ENCODE results near the gene PXMP2. TPM values are rescaled to one million over a fixed set of nuclear protein-coding genes. Genes with fewer than 3 reads are reported as not detected.

The PXMP2 gene
- polyA plus RNA-seq, 4 donors = 47.2 to 121 (median 80.8) TPM

GRCh38 chr12:132642846-132643835 is 44.2 kb upstream of the PXMP2 start:
- Histone ChIP-seq H3K36me3 (ENCODE audit: control insufficient read depth in 3 of 3, insufficient read depth in 2 of 3, low read depth in 1 of 3, low read length in 3 of 3) (peaks cover 4 to 74% (median 6%) of the 10 kb centered on the region in 3 donors), H3K4me1 (ENCODE audit: control insufficient read depth in 3 of 3, insufficient read depth in 2 of 3, low read depth in 1 of 3, low read length in 2 of 3) (peaks cover 0 to 44% (median 0%) of the 10 kb centered on the region in 3 donors), H3K27ac (ENCODE audit: low read depth in 1 of 3, low read length in 2 of 3) (no peak overlapping the region), H3K9me3 (ENCODE audit: control insufficient read depth in 2 of 2, insufficient read depth in 1 of 2, low read depth in 1 of 2, low read length in 1 of 2) (no peaks in the 10 kb centered on the region), H3K4me3 (ENCODE audit: low read depth in 1 of 3, low read length in 3 of 3) (no peak overlapping the region), H3K27me3 (ENCODE audit: control insufficient read depth in 3 of 3, insufficient read depth in 3 of 3, low read length in 3 of 3) (no peaks in the 10 kb centered on the region)
- 95 to 97% (median 97%) methylated on average over 30 of the region's 30 CpGs for WGBS, 3 donors
- FAIRE-seq = no peak
- DNase-seq = no peak

DNA sequence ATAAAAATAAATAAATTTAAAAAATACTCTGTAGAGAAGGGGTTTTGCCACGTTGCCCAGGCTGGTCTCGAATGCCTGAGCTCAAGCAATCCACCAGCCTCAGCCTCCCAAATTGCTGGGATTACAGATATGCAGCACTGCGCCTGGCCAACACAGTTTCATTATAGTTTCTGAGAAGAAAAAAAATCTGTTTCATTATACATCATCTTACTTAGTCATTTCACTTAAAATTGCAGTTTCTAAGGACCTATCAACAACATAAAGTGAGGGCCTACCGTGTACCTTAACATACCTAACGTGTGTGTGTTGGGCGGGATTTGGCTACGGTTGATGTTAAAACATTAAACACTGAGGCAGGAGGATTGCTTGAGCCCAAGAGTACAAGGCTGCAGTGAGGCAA is 40.5 kb upstream of the PXMP2 start:
- H3K36me3 ChIP-seq (ENCODE audit: control insufficient read depth in 3 of 3, insufficient read depth in 2 of 3, low read depth in 1 of 3, low read length in 3 of 3) = peaks cover 8 to 73% (median 14%) of the 10 kb centered on the region in 3 donors
- DNase-seq (no peak), FAIRE-seq (no peak)
- H3K4me1 ChIP-seq (ENCODE audit: control insufficient read depth in 3 of 3, insufficient read depth in 2 of 3, low read depth in 1 of 3, low read length in 2 of 3) = peaks cover 0 to 9% (median 0%) of the 10 kb centered on the region in 3 donors
- H3K27me3 ChIP-seq (ENCODE audit: control insufficient read depth in 3 of 3, insufficient read depth in 3 of 3, low read length in 3 of 3) = no peaks in the 10 kb centered on the region
- H3K4me3 ChIP-seq (ENCODE audit: low read depth in 1 of 3, low read length in 3 of 3) = no peak overlapping the region
- H3K27ac ChIP-seq (ENCODE audit: low read depth in 1 of 3, low read length in 2 of 3) = no peak overlapping the region
- WGBS, 3 donors = 86 to 91% (median 89%) methylated on average over 7 of the region's 7 CpGs
- H3K9me3 ChIP-seq (ENCODE audit: control insufficient read depth in 2 of 2, insufficient read depth in 1 of 2, low read depth in 1 of 2, low read length in 1 of 2) = no peaks in the 10 kb centered on the region

GRCh38 chr12:132647858-132648257 is 39.5 kb upstream of the PXMP2 start:
- no peaks in the 10 kb centered on the region for H3K4me1 ChIP-seq (ENCODE audit: control insufficient read depth in 3 of 3, insufficient read depth in 2 of 3, low read depth in 1 of 3, low read length in 2 of 3)
- H3K36me3 ChIP-seq (ENCODE audit: control insufficient read depth in 3 of 3, insufficient read depth in 2 of 3, low read depth in 1 of 3, low read length in 3 of 3) = peaks cover 10 to 69% (median 11%) of the 10 kb centered on the region in 3 donors
- DNase-seq (no peak), FAIRE-seq (no peak)
- WGBS, 3 donors = 94 to 96% (median 94%) methylated on average over 10 of the region's 10 CpGs
- no peak overlapping the region for H3K4me3 ChIP-seq (ENCODE audit: low read depth in 1 of 3, low read length in 3 of 3)
- no peaks in the 10 kb centered on the region for H3K9me3 ChIP-seq (ENCODE audit: control insufficient read depth in 2 of 2, insufficient read depth in 1 of 2, low read depth in 1 of 2, low read length in 1 of 2)
- no peak overlapping the region for H3K27ac ChIP-seq (ENCODE audit: low read depth in 1 of 3, low read length in 2 of 3)
- no peaks in the 10 kb centered on the region for H3K27me3 ChIP-seq (ENCODE audit: control insufficient read depth in 3 of 3, insufficient read depth in 3 of 3, low read length in 3 of 3)

- 95 to 97% (median 96%) methylated on average over 24 of the region's 24 CpGs for WGBS, 3 donors
- no peaks in the 10 kb centered on the region for H3K4me1 ChIP-seq (ENCODE audit: control insufficient read depth in 3 of 3, insufficient read depth in 2 of 3, low read depth in 1 of 3, low read length in 2 of 3)
- H3K4me3 ChIP-seq (ENCODE audit: low read depth in 1 of 3, low read length in 3 of 3) = no peak overlapping the region
- H3K9me3 ChIP-seq (ENCODE audit: control insufficient read depth in 2 of 2, insufficient read depth in 1 of 2, low read depth in 1 of 2, low read length in 1 of 2) = no peaks in the 10 kb centered on the region
- FAIRE-seq (no peak), DNase-seq (no peak)
- peaks cover 10 to 64% (median 11%) of the 10 kb centered on the region in 3 donors for H3K36me3 ChIP-seq (ENCODE audit: control insufficient read depth in 3 of 3, insufficient read depth in 2 of 3, low read depth in 1 of 3, low read length in 3 of 3)
- no peak overlapping the region for H3K27ac ChIP-seq (ENCODE audit: low read depth in 1 of 3, low read length in 2 of 3)
- no peaks in the 10 kb centered on the region for H3K27me3 ChIP-seq (ENCODE audit: control insufficient read depth in 3 of 3, insufficient read depth in 3 of 3, low read length in 3 of 3)
Measured at GRCh38 chr12:132648616-132649225, 38.7 kb upstream of the PXMP2 start.

GRCh38 chr12:132649226-132649945 is 38.0 kb upstream of the PXMP2 start:
- WGBS, 3 donors = 91 to 94% (median 92%) methylated on average over 27 of the region's 27 CpGs
- Histone ChIP-seq H3K36me3 (ENCODE audit: control insufficient read depth in 3 of 3, insufficient read depth in 2 of 3, low read depth in 1 of 3, low read length in 3 of 3) (peaks cover 10 to 58% (median 11%) of the 10 kb centered on the region in 3 donors), H3K9me3 (ENCODE audit: control insufficient read depth in 2 of 2, insufficient read depth in 1 of 2, low read depth in 1 of 2, low read length in 1 of 2) (no peaks in the 10 kb centered on the region), H3K4me1 (ENCODE audit: control insufficient read depth in 3 of 3, insufficient read depth in 2 of 3, low read depth in 1 of 3, low read length in 2 of 3) (no peaks in the 10 kb centered on the region), H3K27me3 (ENCODE audit: control insufficient read depth in 3 of 3, insufficient read depth in 3 of 3, low read length in 3 of 3) (no peaks in the 10 kb centered on the region), H3K27ac (ENCODE audit: low read depth in 1 of 3, low read length in 2 of 3) (no peak overlapping the region), H3K4me3 (ENCODE audit: low read depth in 1 of 3, low read length in 3 of 3) (no peak overlapping the region)
- FAIRE-seq (no peak), DNase-seq (peak in 1 of 2 donors; percentile 28)

DNA sequence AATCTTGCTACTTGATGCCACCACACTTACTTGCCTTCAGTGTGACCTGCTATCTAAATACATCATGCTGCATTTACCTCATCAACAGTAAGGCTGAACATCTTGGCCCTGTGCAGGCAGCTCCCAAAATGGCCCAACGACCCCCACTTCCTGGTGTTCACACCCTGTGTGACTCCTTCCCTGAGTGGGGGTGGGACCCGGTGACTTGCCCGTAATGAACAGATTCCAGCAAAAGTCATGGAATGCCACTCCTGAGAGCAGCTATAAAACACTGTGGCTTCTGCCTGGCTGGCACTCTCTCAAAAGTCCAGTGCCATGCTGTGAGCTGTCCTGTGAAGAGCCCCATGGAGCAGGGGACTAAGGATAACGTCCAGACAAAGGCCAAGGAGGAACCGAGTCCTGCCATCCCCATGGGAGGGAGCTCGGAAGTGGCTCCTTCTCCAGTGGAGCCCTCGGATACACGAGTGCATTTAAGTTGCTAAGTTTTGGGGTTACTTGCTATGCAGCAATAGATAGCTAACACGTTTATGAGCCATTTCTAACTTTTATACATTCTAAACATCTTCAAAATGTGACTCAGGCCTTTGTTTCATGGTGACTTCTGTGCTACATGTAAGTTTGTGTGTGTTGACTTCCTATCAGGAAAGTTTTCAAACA is 35.8 kb upstream of the PXMP2 start:
- Histone ChIP-seq H3K27me3 (ENCODE audit: control insufficient read depth in 3 of 3, insufficient read depth in 3 of 3, low read length in 3 of 3) (no peaks in the 10 kb centered on the region), H3K36me3 (ENCODE audit: control insufficient read depth in 3 of 3, insufficient read depth in 2 of 3, low read depth in 1 of 3, low read length in 3 of 3) (peaks cover 11 to 59% (median 13%) of the 10 kb centered on the region in 3 donors), H3K4me1 (ENCODE audit: control insufficient read depth in 3 of 3, insufficient read depth in 2 of 3, low read depth in 1 of 3, low read length in 2 of 3) (no peaks in the 10 kb centered on the region), H3K27ac (ENCODE audit: low read depth in 1 of 3, low read length in 2 of 3) (no peak overlapping the region), H3K4me3 (ENCODE audit: low read depth in 1 of 3, low read length in 3 of 3) (no peak overlapping the region), H3K9me3 (ENCODE audit: control insufficient read depth in 2 of 2, insufficient read depth in 1 of 2, low read depth in 1 of 2, low read length in 1 of 2) (no peaks in the 10 kb centered on the region)
- WGBS, 3 donors = 82 to 89% (median 85%) methylated on average over 9 of the region's 9 CpGs
- DNase-seq (no peak), FAIRE-seq (no peak)

DNA sequence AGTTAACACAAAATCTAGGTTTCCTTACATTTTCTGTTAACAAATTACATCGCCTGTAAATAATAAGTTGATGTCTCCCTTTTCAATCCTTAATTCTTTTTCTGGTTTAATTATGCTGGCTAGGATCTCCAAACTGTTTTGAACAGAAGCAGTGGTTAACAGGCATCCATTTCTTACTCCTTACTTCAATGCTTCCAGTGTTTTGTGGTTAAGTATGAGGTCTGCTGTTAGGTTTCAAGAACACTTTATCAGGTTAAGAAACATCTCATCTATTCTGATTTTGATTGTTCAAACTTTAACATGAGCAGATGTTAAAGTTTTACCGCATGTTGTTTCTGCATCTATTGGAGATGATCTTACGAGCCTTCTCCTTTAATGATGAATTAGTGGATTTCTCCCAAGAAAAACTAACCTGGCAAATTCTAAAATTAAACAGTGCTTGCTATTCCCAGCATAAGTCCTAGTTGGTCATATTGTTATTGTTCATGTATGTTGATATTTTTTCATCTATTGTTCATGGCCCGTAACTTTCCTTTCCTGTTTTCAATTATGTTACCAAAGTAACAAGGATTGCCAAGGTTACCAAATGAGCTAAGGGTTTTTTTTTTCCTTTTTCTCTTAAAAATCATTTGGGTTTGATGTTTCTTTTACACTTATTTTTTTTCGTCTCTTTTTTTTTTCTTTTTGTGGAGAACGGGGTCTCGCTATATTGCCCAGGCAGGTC is 33.7 kb upstream of the PXMP2 start:
- peaks cover 10 to 58% (median 23%) of the 10 kb centered on the region in 3 donors for H3K36me3 ChIP-seq (ENCODE audit: control insufficient read depth in 3 of 3, insufficient read depth in 2 of 3, low read depth in 1 of 3, low read length in 3 of 3)
- no peak overlapping the region for H3K4me3 ChIP-seq (ENCODE audit: low read depth in 1 of 3, low read length in 3 of 3)
- DNase-seq = no peak
- no peaks in the 10 kb centered on the region for H3K27me3 ChIP-seq (ENCODE audit: control insufficient read depth in 3 of 3, insufficient read depth in 3 of 3, low read length in 3 of 3)
- H3K27ac ChIP-seq (ENCODE audit: low read depth in 1 of 3, low read length in 2 of 3) = no peak overlapping the region
- FAIRE-seq = no peak
- no peaks in the 10 kb centered on the region for H3K9me3 ChIP-seq (ENCODE audit: control insufficient read depth in 2 of 2, insufficient read depth in 1 of 2, low read depth in 1 of 2, low read length in 1 of 2)
- WGBS, 3 donors = 90 to 98% (median 97%) methylated on average over 7 of the region's 7 CpGs
- H3K4me1 ChIP-seq (ENCODE audit: control insufficient read depth in 3 of 3, insufficient read depth in 2 of 3, low read depth in 1 of 3, low read length in 2 of 3) = no peaks in the 10 kb centered on the region

Data from small intestine (tissue), 7 donors.